WTC11 (cell line): Measurements from ENCODE around the gene ZNF514.

ENCODE experiments used
- ATF6 ChIP-seq: sonication (generic); formaldehyde crosslinking; IDR thresholded peaks from 2 replicates; pipeline ENCODE4 v1.8.1; 2023; ENCODE audit warnings: mild to moderate bottlenecking, missing genetic modification reagents
- CREB1 ChIP-seq: sonication (generic); formaldehyde crosslinking; IDR thresholded peaks from 2 replicates; pipeline ENCODE4 v1.8.0; 2023; ENCODE audit warnings: mild to moderate bottlenecking, missing genetic modification reagents
- CTCF ChIP-seq: fragments of 200-600 bp; IDR thresholded peaks from 2 replicates; pipeline ENCODE4 v1.8.0; 2022; ENCODE audit warnings: antibody characterized with exemption
- ESRRA ChIP-seq: sonication (generic); formaldehyde crosslinking; IDR thresholded peaks from 2 replicates; pipeline ENCODE4 v1.8.1; 2022; ENCODE audit warnings: mild to moderate bottlenecking, missing genetic modification reagents, borderline replicate concordance
- FOXJ3 ChIP-seq: sonication (generic); formaldehyde crosslinking; IDR thresholded peaks from 2 replicates; pipeline ENCODE4 v1.9.0; 2021; ENCODE audit warnings: missing genetic modification reagents, mild to moderate bottlenecking, borderline replicate concordance
- TCF7 ChIP-seq: sonication (generic); formaldehyde crosslinking; IDR thresholded peaks from 2 replicates; pipeline ENCODE4 v1.8.0; 2022; ENCODE audit warnings: mild to moderate bottlenecking, low read depth, missing genetic modification reagents, moderate library complexity
- ZNF138 ChIP-seq: sonication (generic); formaldehyde crosslinking; conservative IDR thresholded peaks from 2 replicates; pipeline ENCODE4 v1.8.1; 2022; ENCODE audit warnings: mild to moderate bottlenecking, moderate library complexity, missing genetic modification reagents
- ZNF232 ChIP-seq: sonication (generic); formaldehyde crosslinking; IDR thresholded peaks from 2 replicates; pipeline ENCODE4 v1.8.0; 2022; ENCODE audit warnings: mild to moderate bottlenecking, missing genetic modification reagents
- TF ChIP-seq, protein P1 (sequence below): sonication (generic); formaldehyde crosslinking; IDR thresholded peaks from 2 replicates; pipeline ENCODE4 v1.8.1; 2023; ENCODE audit warnings: mild to moderate bottlenecking, missing genetic modification reagents, moderate library complexity
- TF ChIP-seq, protein P2 (sequence below): sonication (generic); formaldehyde crosslinking; IDR thresholded peaks from 2 replicates; pipeline ENCODE4 v1.8.0; 2022; ENCODE audit warnings: mild to moderate bottlenecking, missing genetic modification reagents

DNA sequence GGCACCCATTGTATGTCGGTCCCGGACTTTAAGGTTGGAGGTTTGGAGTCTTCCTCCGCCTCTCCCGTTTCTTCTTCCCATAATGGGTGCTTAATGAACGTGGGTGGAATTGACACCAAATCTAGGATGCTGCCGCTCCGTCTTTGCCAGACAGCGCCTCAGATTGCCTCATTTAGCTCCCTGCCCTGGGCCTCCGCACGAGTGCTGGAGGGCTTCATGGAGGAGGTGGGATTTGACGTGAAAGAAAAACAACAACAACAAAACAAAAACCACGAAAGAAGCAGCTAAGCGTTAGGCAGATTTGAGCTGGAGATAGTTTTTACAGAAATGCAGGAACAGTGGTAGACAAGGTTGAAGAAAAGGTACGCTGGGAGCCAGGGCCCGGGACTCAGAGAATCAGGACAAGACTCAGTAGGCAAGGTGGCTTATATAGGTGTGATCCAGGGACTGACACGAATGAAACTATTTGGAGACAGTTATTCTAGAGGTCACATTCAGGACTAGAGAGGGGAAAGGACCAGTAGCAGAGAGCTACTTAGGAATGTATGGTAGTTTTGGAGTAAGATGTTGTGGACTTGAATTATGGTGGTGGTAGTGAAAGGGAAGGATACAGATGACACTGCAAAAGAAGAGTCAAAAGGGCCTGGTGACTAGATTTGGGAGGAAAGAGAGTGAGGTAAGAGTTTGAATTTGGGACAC lies 6.6 kb upstream of the ZNF514 start:
- TF ChIP-seq ESRRA = no peak
- TF ChIP-seq CTCF = no peak
- no peak for TF ChIP-seq ZNF138 (CRISPR knock-in tag)
- no peak for TF ChIP-seq CREB1
- TF ChIP-seq, protein P1, sequence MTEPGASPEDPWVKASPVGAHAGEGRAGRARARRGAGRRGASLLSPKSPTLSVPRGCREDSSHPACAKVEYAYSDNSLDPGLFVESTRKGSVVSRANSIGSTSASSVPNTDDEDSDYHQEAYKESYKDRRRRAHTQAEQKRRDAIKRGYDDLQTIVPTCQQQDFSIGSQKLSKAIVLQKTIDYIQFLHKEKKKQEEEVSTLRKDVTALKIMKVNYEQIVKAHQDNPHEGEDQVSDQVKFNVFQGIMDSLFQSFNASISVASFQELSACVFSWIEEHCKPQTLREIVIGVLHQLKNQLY (CRISPR knock-in tag) = no peak
- no peak for TF ChIP-seq TCF7 (CRISPR knock-in tag)
- TF ChIP-seq FOXJ3 (CRISPR knock-in tag) = no peak
- TF ChIP-seq, protein P2, sequence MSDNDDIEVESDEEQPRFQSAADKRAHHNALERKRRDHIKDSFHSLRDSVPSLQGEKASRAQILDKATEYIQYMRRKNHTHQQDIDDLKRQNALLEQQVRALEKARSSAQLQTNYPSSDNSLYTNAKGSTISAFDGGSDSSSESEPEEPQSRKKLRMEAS (CRISPR knock-in tag) = no peak
- no peak for TF ChIP-seq ZNF232 (CRISPR knock-in tag)
- TF ChIP-seq ATF6 = no peak
